ENCODE data around the gene PHACTR3.

Gene PHACTR3

GRCh38 chr20:59678951-59679350 lies 74.6 kb downstream of the PHACTR3 start:
- no peaks in the 10 kb centered on the region for H3K9me3 ChIP-seq (ENCODE audit: low read length)
- no peak overlapping the region for H2AFZ ChIP-seq (ENCODE audit: low read length)
- TF ChIP-seq CTCF (IDR thresholded peaks at IDR 0.05; ENCODE audit: low read length) = no peak
- TF ChIP-seq EZH2 (IDR thresholded peaks at IDR 0.05; ENCODE audit: borderline replicate concordance, low read length) = no peak
- H3K9ac ChIP-seq (ENCODE audit: low read length) = no peak overlapping the region
- H3K79me2 ChIP-seq (ENCODE audit: insufficient read depth, low read length) = no peaks in the 10 kb centered on the region
- H3K4me2 ChIP-seq (ENCODE audit: low read length) = no peak overlapping the region
- H3K27me3 ChIP-seq (ENCODE audit: insufficient read depth, low read length) = no peaks in the 10 kb centered on the region
- no peaks in the 10 kb centered on the region for H4K20me1 ChIP-seq (ENCODE audit: insufficient read depth, low read length)
- no peak overlapping the region for H3K27ac ChIP-seq (ENCODE audit: low read depth, low read length, poor library complexity, severe bottlenecking)
- H3K36me3 ChIP-seq (ENCODE audit: insufficient read depth, low read length) = no peaks in the 10 kb centered on the region
- no peak overlapping the region for H3K4me3 ChIP-seq (ENCODE audit: low read depth, low read length, poor library complexity, severe bottlenecking)
- no peaks in the 10 kb centered on the region for H3F3A ChIP-seq (ENCODE audit: insufficient read depth, low read length)
- H3K9me2 ChIP-seq (ENCODE audit: low read depth, low read length) = no peaks in the 10 kb centered on the region
- H3K4me1 ChIP-seq (ENCODE audit: insufficient read depth, low read length, severe bottlenecking) = no peaks in the 10 kb centered on the region

GRCh38 chr20:59680148-59680650 lies 75.9 kb downstream of the PHACTR3 start:
- Histone ChIP-seq H3K27ac (ENCODE audit: low read depth, low read length, poor library complexity, severe bottlenecking) (no peak overlapping the region), H3K79me2 (ENCODE audit: insufficient read depth, low read length) (no peaks in the 10 kb centered on the region), H3K27me3 (ENCODE audit: insufficient read depth, low read length) (no peaks in the 10 kb centered on the region), H3K36me3 (ENCODE audit: insufficient read depth, low read length) (no peaks in the 10 kb centered on the region), H3K9me2 (ENCODE audit: low read depth, low read length) (no peaks in the 10 kb centered on the region), H2AFZ (ENCODE audit: low read length) (no peak overlapping the region), H3K4me2 (ENCODE audit: low read length) (no peak overlapping the region), H3F3A (ENCODE audit: insufficient read depth, low read length) (no peaks in the 10 kb centered on the region), H3K9ac (ENCODE audit: low read length) (no peak overlapping the region), H3K9me3 (ENCODE audit: low read length) (no peaks in the 10 kb centered on the region), H3K4me1 (ENCODE audit: insufficient read depth, low read length, severe bottlenecking) (no peaks in the 10 kb centered on the region), H3K4me3 (ENCODE audit: low read depth, low read length, poor library complexity, severe bottlenecking) (no peak overlapping the region), H4K20me1 (ENCODE audit: insufficient read depth, low read length) (no peaks in the 10 kb centered on the region)
- TF ChIP-seq CTCF (IDR thresholded peaks at IDR 0.05; ENCODE audit: low read length) (no peak), EZH2 (IDR thresholded peaks at IDR 0.05; ENCODE audit: borderline replicate concordance, low read length) (no peak)

DNA sequence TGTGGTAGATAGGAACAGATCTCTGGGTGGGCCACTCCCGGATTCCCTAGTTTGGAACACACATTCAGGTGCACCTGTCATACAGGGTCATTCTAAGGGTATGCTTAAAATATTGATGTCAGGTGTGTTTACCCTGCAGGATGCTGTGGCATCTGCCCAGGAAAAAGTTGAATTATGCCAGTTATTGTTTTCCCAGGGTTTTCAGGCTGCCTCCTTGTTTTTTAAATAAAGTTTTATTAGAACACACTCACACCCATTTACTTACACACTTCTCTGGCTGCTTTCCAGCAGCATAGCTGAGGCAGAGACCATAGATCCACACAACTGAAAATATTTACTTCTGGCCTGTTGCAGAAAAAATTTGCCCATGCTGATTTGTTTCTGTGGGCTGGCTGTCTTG lies 76.5 kb downstream of the PHACTR3 start:
- no peak overlapping the region for H3K27ac ChIP-seq (ENCODE audit: low read depth, low read length, poor library complexity, severe bottlenecking)
- H3K27me3 ChIP-seq (ENCODE audit: insufficient read depth, low read length) = no peaks in the 10 kb centered on the region
- no peaks in the 10 kb centered on the region for H3K9me3 ChIP-seq (ENCODE audit: low read length)
- TF ChIP-seq EZH2 (IDR thresholded peaks at IDR 0.05; ENCODE audit: borderline replicate concordance, low read length) (no peak), CTCF (IDR thresholded peaks at IDR 0.05; ENCODE audit: low read length) (no peak)
- H3K4me1 ChIP-seq (ENCODE audit: insufficient read depth, low read length, severe bottlenecking) = no peaks in the 10 kb centered on the region
- no peak overlapping the region for H3K9ac ChIP-seq (ENCODE audit: low read length)
- no peaks in the 10 kb centered on the region for H4K20me1 ChIP-seq (ENCODE audit: insufficient read depth, low read length)
- H2AFZ ChIP-seq (ENCODE audit: low read length) = no peak overlapping the region
- H3K4me2 ChIP-seq (ENCODE audit: low read length) = no peak overlapping the region
- no peaks in the 10 kb centered on the region for H3F3A ChIP-seq (ENCODE audit: insufficient read depth, low read length)
- no peaks in the 10 kb centered on the region for H3K36me3 ChIP-seq (ENCODE audit: insufficient read depth, low read length)
- H3K4me3 ChIP-seq (ENCODE audit: low read depth, low read length, poor library complexity, severe bottlenecking) = no peak overlapping the region
- H3K79me2 ChIP-seq (ENCODE audit: insufficient read depth, low read length) = no peaks in the 10 kb centered on the region
- no peaks in the 10 kb centered on the region for H3K9me2 ChIP-seq (ENCODE audit: low read depth, low read length)

Data from OCI-LY1 (cell line).